Stimulated activated CD4-positive, alpha-beta T cell treated with anti-CD3 and anti-CD28 coated beads, Interleukin-1b, Interleukin-23, amount 100 ng/mL, for 24 hours (primary cell): ENCODE measurements around the gene ZNRD2.
"Not testable (repeated sequence)": the region's sequence is repeated elsewhere in the genome, so short reads cannot be mapped to it uniquely, and the experiment has no call there.

Experiments
- DNase-seq, 4 experiments: peaks; one replicate each; pipeline ENCODE4 v3.0.0-alpha.2; 2020; ENCODE audit warnings: low read depth in 4 of 4, low spot score in 1 of 4

The ZNRD2 gene, protein sequence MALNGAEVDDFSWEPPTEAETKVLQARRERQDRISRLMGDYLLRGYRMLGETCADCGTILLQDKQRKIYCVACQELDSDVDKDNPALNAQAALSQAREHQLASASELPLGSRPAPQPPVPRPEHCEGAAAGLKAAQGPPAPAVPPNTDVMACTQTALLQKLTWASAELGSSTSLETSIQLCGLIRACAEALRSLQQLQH

GRCh38 chr11:65569973-65570918 lies at the start of gene ZNRD2:
ZNRD2 (plus strand) TSS chr11:65570477; CDS start chr11:65570492, 15 bp downstream.
- peak; percentile 92 to 99 (median 96) for DNase-seq

DNA sequence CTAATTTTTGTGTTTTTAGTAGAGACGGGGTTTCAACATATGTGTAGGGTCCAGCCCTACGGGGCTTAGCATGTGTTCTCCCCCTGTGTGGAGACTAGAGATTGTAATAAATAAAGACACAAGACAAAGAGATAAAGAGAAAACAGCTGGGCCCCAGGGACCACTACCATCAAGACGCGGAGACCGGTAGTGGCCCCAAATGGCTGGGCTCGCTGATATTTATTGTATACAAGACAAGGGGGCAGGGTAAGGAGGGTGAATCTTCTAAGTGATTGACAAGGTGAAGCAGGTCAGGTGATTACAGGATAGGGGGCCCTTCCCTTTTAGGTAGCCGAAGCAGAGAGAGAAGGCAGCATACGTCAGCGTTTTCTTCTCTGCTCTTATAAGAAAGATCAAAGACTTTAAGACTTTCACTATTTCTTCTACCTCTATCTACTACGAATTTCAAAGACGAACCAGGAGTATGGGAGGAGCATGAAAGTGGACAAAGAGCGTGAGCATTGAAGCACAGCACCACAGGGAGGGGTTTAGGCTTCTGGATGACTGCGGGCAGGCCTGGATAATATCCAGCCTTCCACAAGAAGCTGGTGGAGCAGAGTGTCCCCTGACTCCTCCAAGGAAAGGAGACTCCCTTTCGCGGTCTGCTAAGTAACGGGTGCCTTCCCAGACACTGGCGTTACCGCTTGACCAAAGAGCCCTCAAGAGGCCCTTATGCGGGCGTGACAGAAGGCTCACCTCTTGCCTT lies 48.3 kb upstream of the ZNRD2 start:
- DNase-seq = not testable (repeated sequence)

DNA sequence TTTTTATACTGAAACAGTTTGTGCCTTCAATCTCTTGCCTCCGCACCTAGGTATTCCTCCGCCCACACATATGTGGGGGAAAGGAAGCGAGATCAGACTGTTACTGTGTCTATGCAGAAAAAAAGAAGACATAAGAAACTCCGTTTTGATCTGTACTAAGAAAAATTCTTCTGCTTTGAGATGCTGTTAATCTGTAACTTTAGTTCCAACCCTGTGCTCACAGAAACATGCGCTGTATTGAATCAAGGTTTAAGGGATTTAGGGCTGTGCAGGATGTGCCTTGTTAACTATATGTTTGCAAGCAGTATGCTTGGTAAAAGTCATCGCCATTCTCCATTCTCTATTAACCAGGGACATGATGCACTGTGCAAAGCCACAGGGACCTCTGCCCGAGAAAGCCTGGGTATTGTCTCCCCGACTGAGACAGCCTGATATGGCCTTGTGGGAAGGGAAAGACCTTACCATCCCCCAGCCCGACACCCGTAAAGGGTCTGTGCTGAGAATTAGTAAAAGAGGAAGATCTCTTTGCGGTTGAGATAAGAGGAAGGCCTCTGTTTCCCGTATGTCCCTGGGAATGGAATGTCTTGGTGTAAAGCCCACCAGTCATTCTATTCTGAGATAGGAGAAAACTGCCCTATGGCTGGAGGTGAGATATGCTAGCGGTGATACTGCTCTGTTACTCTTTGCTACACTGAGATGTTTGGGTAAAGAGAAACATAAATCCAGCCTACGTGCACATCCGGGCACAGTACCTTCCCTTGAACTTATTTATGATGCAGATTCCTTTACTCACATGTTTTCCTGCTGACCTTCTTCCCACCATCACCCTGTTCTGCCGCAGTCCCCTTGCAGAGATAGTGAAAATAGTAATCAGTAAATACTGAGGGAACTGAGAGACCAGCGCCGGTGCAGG lies 47.3 kb upstream of the ZNRD2 start:
- DNase-seq = not testable (repeated sequence)

DNA sequence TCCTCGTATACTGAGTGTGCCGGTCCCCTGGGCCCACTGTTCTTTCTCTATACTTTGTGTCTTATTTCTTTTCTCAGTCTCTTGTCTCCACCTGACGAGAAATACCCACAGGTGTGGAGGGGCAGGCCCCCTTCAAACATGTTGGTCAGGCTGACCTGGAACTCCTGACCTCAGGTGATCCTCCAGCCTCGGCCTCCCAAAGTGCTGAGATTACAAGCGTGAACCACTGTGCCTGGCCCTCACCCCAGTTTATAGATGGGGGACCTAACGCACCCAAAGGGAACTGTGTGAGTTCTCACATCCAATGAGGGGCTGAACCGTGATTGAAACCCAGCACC lies 46.7 kb upstream of the ZNRD2 start:
- DNase-seq = not testable (repeated sequence)

GRCh38 chr11:65524014-65524740 lies 46.1 kb upstream of the ZNRD2 start:
- no peak for DNase-seq

- peak in 3 of 4 experiments; percentile 70 to 77 (median 73) for DNase-seq
Measured at GRCh38 chr11:65524741-65525545, 45.3 kb upstream of the ZNRD2 start, which contains the start of gene SCYL1. SCYL1 (plus strand) TSS chr11:65525083; CDS start chr11:65525154, 71 bp downstream.

DNA sequence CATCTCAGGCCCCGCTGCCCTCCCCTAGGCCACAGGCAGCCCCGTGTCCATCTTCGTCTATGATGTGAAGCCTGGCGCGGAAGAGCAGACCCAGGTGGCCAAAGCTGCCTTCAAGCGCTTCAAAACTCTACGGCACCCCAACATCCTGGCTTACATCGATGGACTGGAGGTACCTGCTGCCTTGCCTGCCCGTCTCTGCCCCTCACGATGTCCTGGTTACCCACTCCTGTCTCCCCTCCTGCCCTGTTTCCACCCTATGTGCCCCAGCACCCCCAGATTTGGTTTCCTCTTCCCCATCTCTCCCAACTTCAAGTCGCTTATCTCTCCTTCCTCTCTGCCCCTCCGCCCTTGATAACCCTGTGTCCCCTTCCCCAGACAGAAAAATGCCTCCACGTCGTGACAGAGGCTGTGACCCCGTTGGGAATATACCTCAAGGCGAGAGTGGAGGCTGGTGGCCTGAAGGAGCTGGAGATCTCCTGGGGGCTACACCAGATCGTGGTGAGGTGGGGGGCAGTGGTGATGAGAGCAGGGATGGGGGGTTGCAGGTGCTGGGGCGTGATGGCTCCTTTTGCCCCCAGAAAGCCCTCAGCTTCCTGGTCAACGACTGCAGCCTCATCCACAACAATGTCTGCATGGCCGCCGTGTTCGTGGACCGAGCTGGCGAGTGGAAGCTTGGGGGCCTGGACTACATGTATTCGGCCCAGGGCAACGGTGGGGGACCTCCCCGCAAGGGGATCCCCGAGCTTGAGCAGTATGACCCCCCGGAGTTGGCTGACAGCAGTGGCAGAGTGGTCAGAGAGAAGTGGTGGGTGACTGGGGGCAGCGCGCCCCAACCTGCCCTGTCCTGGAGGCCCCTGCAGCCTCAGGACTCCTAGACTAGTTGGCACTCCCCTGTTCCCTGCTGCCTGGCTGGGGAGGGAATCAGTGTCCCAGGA lies 44.5 kb upstream of the ZNRD2 start:
- no peak for DNase-seq

- no peak for DNase-seq
Measured at GRCh38 chr11:65526744-65527143, 43.5 kb upstream of the ZNRD2 start.

GRCh38 chr11:65528819-65529350 lies 41.4 kb upstream of the ZNRD2 start:
- DNase-seq = no peak

GRCh38 chr11:65529475-65530156 lies 40.7 kb upstream of the ZNRD2 start:
- no peak for DNase-seq

GRCh38 chr11:65530157-65530496 lies 40.1 kb upstream of the ZNRD2 start:
- DNase-seq = no peak

DNA sequence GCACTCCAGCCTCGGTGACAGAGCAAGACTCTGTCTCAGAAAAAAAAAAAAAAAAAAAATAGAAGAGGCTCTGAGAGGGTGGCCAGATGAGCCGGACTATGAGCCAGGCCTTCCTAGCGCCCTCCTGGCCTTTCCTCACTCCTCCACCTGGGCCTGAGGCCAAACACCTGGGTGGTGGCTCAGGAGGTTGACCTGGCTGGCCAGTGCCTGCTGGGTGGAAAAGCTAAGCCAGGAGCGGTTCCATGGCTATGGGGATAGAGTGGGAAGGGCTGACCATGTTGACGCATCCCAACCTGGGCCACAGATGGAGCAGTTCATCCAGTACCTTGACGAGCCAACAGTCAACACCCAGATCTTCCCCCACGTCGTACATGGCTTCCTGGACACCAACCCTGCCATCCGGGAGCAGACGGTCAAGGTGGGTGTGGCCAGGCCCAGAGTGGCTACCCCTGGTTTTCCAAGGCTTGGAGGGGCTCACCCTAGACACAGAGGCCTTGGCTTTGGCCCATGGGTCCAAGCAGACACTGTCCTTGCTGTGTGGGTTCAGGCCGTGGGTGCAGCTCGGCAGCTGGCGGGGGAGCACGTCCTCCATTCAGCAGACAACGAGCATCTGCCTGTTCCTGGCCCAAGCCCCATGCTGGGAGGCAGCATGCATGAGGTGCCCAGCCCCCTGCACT lies 37.8 kb upstream of the ZNRD2 start:
- DNase-seq = no peak

DNA sequence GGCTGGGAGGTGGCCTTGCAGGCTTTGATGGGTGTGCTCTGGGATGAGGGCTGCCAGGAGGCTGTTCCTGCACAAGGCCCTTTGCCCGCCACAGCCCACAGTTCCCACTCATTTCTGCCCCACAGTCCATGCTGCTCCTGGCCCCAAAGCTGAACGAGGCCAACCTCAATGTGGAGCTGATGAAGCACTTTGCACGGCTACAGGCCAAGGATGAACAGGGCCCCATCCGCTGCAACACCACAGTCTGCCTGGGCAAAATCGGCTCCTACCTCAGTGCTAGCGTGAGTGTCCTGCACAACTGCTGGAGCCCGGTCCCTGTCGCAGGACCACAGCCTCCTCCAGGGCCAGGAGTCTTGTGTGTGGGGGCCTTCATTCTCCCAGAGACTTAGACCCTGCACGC lies 35.2 kb upstream of the ZNRD2 start:
- no peak for DNase-seq

- no peak for DNase-seq
Measured at GRCh38 chr11:65536412-65537295, 33.6 kb upstream of the ZNRD2 start.

DNA sequence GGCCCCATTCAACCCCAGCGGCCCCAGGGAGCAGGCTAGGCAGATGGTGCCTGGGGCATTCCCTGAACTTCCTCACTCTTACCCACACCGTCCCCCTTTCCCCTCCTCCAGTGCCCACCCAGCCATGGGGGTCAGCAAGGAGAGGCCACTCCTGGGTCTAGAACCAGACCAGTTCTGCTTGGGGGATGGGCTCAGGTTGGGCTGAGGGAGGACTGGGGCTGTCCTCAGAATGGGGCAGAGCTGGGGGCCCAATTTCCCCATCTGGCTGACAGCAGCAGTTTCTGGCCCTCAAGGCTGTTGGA lies 33.0 kb upstream of the ZNRD2 start:
- no peak for DNase-seq
